Adipocyte (in vitro differentiated cells): ENCODE results near the gene ZNF587.
"Not testable (repeated sequence)": the region's sequence is repeated elsewhere in the genome, so short reads cannot be mapped to it uniquely, and the experiment has no call there.

Experiments
- DNase-seq: peaks from one replicate; pipeline ENCODE4 v3.0.0-alpha.2; 2015; ENCODE audit warnings: low read depth
- H3K27me3 ChIP-seq: replicated peaks from 2 replicates; pipeline ENCODE4 v1.7.0; 2013; ENCODE audit warnings: mild to moderate bottlenecking, low read length, moderate library complexity; ENCODE audit not compliant: control insufficient read depth, insufficient read depth
- H3K36me3 ChIP-seq: 2 replicates; pipeline ENCODE4 v1.7.0; 2013; ENCODE audit warnings: low read length, mild to moderate bottlenecking, moderate library complexity; ENCODE audit not compliant: control insufficient read depth, insufficient read depth, severe bottlenecking
- H3K4me1 ChIP-seq: 2 replicates; pipeline ENCODE4 v1.7.0; 2013; ENCODE audit warnings: mild to moderate bottlenecking, low read length, moderate library complexity; ENCODE audit not compliant: control insufficient read depth, insufficient read depth
- H3K4me3 ChIP-seq: 2 replicates; pipeline ENCODE4 v1.7.0; 2013; ENCODE audit warnings: mild to moderate bottlenecking, low read length, moderate library complexity
- H3K9ac ChIP-seq: 2 replicates; pipeline ENCODE4 v1.7.0; 2013; ENCODE audit warnings: mild to moderate bottlenecking, low read length, moderate library complexity
- H3K9me3 ChIP-seq: 2 replicates; pipeline ENCODE4 v1.7.0; 2013; ENCODE audit warnings: mild to moderate bottlenecking, low read length, moderate library complexity; ENCODE audit not compliant: control insufficient read depth

Gene ZNF587

GRCh38 chr19:57890706-57891105 lies 41.0 kb downstream of the ZNF587 start:
- not testable (repeated sequence) for DNase-seq, H3K27me3 ChIP-seq

GRCh38 chr19:57900311-57900710 lies 50.7 kb downstream of the ZNF587 start:
- DNase-seq = no peak
- no peaks in the 10 kb centered on the region for H3K36me3 ChIP-seq
- peaks cover 6% of the 10 kb centered on the region for H3K4me1 ChIP-seq

More at GRCh38 chr19:57890706-57891105, 41.0 kb downstream of the ZNF587 start:
- not testable (repeated sequence) for H3K36me3 ChIP-seq, H3K9ac ChIP-seq, H3K4me1 ChIP-seq, H3K9me3 ChIP-seq, H3K4me3 ChIP-seq

GRCh38 chr19:57903618-57904184 lies 54.0 kb downstream of the ZNF587 start:
- no peak for DNase-seq
- Histone ChIP-seq H3K4me3 (no peak overlapping the region), H3K36me3 (peaks cover 13% of the 10 kb centered on the region), H3K4me1 (peaks cover 6% of the 10 kb centered on the region), H3K27me3 (no peaks in the 10 kb centered on the region), H3K9ac (no peak overlapping the region), H3K9me3 (no peaks in the 10 kb centered on the region)

More at GRCh38 chr19:57900311-57900710, 50.7 kb downstream of the ZNF587 start:
- Histone ChIP-seq H3K9ac (no peak overlapping the region), H3K27me3 (no peaks in the 10 kb centered on the region), H3K9me3 (no peaks in the 10 kb centered on the region), H3K4me3 (no peak overlapping the region)

DNA sequence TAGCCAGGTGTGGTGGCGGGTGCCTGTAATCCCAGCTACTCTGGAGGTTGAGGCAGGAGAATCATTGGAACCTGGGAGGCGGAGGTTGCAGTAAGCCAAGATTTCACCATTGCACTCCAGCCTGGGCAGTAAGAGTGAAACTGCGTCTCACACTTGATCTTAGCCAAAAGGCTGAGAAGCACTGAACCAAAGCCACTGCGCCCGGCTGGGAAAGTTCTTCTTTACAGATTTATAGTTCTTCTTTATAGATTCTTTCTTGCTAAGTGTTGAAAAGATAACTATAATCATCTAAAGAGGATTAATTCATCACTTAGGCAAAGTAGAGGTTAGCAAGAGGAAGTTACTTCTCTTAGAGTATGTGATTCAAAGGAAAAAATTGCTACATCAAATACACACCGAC lies 55.6 kb downstream of the ZNF587 start:
- H3K4me3 ChIP-seq = no peak overlapping the region
- H3K4me1 ChIP-seq = peaks cover 6% of the 10 kb centered on the region
- peaks cover 20% of the 10 kb centered on the region for H3K36me3 ChIP-seq
- H3K9me3 ChIP-seq = no peaks in the 10 kb centered on the region
- DNase-seq = no peak
- H3K27me3 ChIP-seq = no peaks in the 10 kb centered on the region
- H3K9ac ChIP-seq = no peak overlapping the region

- peaks cover 34% of the 10 kb centered on the region for H3K36me3 ChIP-seq
- no peaks in the 10 kb centered on the region for H3K27me3 ChIP-seq
- H3K4me3 ChIP-seq = no peak overlapping the region
- DNase-seq = no peak
- H3K9me3 ChIP-seq = no peaks in the 10 kb centered on the region
- H3K9ac ChIP-seq = no peak overlapping the region
- peaks cover 6% of the 10 kb centered on the region for H3K4me1 ChIP-seq
These were observed 57.7 kb downstream of the ZNF587 start for GRCh38 chr19:57907394-57907793.

- Histone ChIP-seq H3K9ac (no peak overlapping the region), H3K4me3 (no peak overlapping the region), H3K27me3 (no peaks in the 10 kb centered on the region), H3K9me3 (no peaks in the 10 kb centered on the region), H3K4me1 (peaks cover 9% of the 10 kb centered on the region), H3K36me3 (peaks cover 17% of the 10 kb centered on the region)
- no peak for DNase-seq
These were observed 64.9 kb downstream of the ZNF587 start for GRCh38 chr19:57914531-57914930.
